Ecto neural progenitor cell (in vitro differentiated cells): ENCODE measurements around the gene PLK3.
"Not testable (repeated sequence)": the region's sequence is repeated elsewhere in the genome, so short reads cannot be mapped to it uniquely, and the experiment has no call there.

Experiments used
- DNase-seq: peaks from one replicate; pipeline ENCODE4 v3.0.0-alpha.2; 2018; ENCODE audit warnings: low spot score

PLK3 gene

DNA sequence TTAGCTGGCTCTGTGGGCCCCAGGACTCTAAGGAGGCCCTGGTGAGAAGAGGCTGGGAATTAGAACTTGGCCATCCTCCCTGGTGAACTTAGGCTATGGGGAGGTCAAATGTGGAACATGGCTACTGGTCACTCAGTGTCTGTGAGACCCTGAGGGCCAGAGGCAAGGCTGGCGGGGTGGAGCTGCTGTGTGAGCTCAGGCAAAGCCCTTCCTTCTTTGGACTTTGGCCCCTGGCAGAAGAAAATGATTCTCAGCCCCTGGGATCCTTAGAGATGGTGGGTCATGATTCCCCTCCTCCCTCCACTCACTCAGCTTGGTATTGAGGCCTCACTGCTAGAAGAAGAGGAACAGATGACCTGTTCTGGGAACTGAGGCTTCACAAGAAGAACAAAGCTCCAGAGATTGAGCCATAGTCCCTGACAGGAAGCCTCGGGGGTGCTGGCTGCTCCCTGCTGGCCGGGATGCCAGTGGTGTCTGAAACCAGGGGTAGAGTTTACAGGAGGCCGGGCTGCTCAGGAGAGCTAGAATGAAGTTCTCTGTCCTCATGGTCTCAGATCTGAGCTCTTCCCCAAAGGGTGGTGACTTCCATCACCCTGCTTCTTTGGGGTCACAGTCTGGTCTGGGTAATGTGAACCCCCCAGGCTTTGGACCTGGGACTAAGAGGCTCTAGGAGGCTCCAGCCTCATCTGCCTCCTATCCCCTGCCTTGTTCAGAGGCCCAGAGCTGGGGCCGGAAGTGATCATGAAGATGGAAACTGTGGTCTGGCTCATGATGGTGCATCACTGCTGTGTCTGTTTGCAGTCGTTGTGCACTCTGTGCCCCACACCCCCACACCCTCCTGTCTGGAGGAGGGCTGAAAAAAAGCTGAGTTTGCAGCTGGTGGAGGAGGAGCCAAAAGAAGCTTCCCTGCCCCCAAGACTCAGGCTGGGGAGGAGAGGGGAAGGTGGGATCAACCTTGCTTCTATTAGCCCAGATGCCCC lies 9.1 kb downstream of the PLK3 start:
- DNase-seq, result no peak

DNA sequence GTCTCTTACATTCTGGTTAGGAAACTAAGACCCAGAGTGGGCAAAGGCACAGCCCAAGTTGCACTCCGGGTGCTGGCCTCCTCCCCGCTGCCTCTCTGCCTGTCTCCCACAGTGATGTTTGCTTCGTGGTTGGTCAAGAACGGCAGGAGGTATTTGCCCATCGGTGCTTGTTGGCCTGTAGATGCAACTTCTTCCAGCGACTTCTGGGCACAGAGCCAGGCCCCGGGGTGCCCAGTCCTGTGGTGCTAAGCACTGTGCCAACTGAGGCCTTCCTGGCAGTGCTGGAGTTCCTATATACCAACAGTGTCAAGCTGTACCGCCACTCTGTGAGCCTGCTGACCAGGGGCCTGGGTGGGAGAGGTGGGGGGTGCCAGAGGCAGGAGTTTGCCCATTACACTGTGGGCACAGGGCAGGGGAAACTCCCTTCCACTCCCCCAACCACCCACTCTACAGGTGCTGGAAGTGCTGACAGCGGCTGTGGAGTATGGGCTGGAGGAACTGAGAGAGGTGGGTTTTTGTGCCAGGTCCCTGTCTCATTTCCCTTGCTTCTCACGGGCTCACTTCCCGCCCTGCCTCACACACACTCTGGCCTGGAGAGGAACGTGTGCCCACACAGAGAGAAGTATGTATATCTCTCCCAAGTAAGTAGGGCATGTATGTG lies 10.1 kb downstream of the PLK3 start:
- no peak for DNase-seq

DNA sequence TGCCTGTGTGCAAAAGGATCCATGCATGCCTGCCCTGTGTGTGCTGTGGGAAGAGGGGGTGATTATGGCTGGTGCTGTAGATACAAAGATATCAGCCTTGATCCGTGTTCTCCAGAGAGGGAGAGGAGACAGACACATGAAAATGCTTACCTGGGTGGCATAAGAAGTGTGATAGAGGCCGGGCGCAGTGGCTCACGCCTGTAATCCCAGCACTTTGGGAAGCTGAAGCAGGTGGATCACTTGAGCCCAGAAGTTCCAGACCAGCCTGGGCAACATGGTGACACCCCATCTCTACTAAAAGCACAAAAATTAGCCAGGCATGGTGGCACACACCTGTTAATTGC lies 10.6 kb downstream of the PLK3 start:
- not testable (repeated sequence) for DNase-seq

DNA sequence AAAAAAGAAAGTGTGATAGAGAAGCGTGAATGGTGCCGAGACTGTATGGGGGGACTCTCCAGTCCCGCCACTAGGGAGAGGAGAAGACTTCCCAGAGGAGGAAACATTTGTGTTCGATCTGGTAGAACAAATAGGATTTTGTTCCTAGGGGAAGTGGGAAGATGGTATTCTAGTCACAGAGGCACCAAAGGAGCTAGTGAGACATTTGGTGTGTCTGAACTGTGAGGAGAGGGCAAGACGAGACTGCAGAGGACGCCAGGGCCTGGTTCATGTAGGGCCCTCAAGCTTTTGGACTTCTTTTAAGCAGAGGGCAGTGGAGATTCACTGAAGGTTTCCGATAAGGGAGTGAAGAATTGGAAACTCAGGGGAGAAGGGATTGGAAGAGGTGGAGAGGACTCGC lies 11.1 kb downstream of the PLK3 start:
- no peak for DNase-seq

GRCh38 chr1:44812822-44813543 lies 12.8 kb downstream of the PLK3 start:
- DNase-seq, result peak; percentile 54

DNA sequence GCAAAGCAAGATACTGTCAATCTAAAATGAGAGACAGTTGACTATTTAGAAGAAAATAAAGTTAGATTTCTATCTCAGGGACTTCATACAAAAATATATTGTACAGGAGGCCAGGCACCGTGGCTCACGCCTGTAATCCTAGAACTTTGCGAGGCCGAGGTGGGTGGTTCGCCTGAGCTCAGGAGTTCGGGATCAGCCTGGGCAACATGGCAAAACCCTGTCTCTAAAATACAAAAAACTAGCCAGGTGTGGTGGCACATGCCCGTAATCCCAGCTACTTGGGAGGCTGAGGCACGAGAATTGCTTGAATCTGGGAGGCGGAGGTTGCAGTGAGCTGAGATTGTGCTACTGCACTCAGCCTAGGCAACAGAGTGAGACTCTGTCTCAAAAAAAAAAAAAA lies 15.7 kb downstream of the PLK3 start:
- not testable (repeated sequence) for DNase-seq

GRCh38 chr1:44817307-44817706 lies 17.1 kb downstream of the PLK3 start:
- no peak for DNase-seq

GRCh38 chr1:44817771-44818495 lies 17.8 kb downstream of the PLK3 start:
- DNase-seq, result no peak

DNA sequence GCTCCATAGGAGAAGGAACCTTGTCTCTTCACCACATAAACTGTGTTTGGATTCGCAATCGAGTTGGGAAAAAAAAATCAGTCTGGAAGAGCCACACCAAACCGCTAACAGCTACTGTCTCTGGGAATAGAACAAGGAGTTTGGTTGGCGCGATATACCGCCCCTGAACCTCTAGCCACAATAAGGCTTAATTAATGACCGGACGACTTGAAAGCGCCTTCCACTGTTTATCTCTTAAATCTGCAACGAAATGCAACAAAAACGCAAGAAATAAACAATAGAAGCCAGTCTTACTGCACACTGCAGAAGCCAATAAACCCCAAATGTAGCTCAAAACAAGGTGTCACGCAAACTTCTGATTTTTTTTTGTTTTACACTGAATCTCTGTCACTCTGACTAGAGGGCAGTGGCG lies 19.0 kb downstream of the PLK3 start:
- DNase-seq, result peak; percentile 53

GRCh38 chr1:44819608-44820327 lies 19.6 kb downstream of the PLK3 start:
- DNase-seq, result peak; percentile 93

- no peak for DNase-seq
These were observed 20.4 kb downstream of the PLK3 start for GRCh38 chr1:44820328-44821239.

GRCh38 chr1:44821240-44821715 lies 21.1 kb downstream of the PLK3 start:
- DNase-seq, result no peak

DNA sequence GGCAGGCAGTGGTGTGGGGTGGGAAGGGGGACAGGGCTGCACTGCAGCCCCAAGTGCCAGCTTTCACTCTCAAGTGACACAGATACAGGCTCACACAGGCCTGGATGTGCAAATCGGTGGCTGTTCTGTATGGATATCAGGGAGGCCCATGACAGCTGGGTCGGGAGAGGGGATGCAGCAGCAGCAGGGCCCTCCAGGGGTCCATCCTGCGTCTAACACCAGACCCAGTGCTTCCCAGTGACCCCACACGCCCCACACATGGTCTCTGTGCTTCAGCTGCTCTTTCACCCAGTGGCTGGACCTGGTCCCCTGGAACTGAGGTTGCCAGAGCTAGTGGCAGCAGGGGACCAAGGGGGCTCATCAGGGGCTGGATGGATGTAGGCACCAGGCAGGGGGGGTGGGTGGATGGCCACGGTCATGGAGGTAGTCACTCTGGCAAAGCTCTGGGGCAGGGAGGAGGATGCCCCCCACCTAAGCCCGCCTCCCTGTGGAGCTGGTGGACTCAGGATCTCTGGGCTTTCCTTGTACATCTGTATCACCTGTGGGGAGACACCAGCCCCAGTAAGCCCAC lies 22.0 kb downstream of the PLK3 start:
- no peak for DNase-seq

- DNase-seq, result no peak
These were observed 22.8 kb downstream of the PLK3 start for GRCh38 chr1:44822981-44823451.

- not testable (repeated sequence) for DNase-seq
These were observed 24.2 kb downstream of the PLK3 start for GRCh38 chr1:44824392-44824791.

DNA sequence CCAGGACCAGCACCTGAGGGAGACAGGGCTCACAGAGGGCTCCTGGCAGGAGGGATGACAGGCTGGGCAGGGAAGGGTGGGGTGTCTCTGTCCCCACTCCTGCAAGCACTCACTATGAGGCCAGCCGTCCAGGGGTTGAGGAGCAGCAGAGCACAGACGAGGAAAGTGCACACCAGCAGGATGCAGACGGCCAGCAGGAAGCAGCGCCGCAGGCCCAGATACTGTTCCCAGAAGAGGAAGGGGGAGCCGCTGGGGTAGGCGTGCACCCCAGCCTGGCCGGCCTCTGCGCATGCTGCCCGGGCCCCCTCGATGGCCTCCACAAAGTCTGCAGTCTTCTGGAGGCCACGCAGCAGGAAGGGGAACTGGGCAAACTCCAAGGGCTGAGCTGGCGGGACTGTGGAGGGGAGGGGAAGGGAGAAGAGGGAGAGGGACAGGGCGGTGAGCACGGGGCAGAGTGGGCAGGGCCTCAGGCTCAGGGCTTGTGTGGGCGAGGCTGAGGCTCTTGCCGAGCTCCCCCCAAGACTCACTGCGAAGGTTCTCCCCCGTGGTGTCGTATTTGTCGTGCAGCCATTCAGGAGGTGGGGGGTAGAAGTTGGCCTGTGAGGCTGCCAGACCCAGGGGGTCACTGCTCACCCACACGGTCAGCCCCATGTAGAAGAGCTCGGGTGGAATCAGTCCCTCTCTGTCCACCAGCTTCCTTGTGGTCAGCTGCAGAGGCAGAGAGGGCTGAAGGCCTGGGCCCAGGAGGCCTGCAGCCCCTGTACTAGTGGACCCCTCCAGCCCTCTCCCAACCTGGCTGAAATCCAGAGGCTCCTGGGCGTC lies 26.4 kb downstream of the PLK3 start:
- DNase-seq, result peak; percentile 52

GRCh38 chr1:44827197-44828002 lies 27.2 kb downstream of the PLK3 start:
- DNase-seq, result peak; percentile 61
